Keratinocyte (primary cell): ENCODE results near the gene GNLY. TPM values are rescaled to one million over a fixed set of nuclear protein-coding genes. Genes with fewer than 3 reads are reported as not detected.
"Not testable (repeated sequence)": the region's sequence is repeated elsewhere in the genome, so short reads cannot be mapped to it uniquely, and the experiment has no call there.

ENCODE experiments used
- DNase-seq: peaks from one replicate; pipeline ENCODE4 v3.0.0-alpha.2; 2011; ENCODE audit warnings: low read depth, missing footprints, low spot score
- FAIRE-seq: peaks from 2 replicates; lab custom pipeline; 2011; peaks lifted over from hg19 to GRCh38; lab: Jason Lieb, UNC
- H2AFZ ChIP-seq: 2 replicates; pipeline ENCODE4 v1.6.0; 2012; ENCODE audit warnings: low read length, control low read depth, inconsistent platforms; ENCODE audit not compliant: control insufficient read depth
- H3K27ac ChIP-seq: 2 replicates; pipeline ENCODE4 v1.5.1; 2011; ENCODE audit warnings: low read length; ENCODE audit not compliant: control insufficient read depth, insufficient read depth
- H3K27me3 ChIP-seq: 3 replicates; pipeline ENCODE4 v1.6.0; 2011; ENCODE audit warnings: low read length; ENCODE audit not compliant: control insufficient read depth, insufficient read depth; ENCODE audit errors: extremely low read depth
- H3K36me3 ChIP-seq, 2 experiments: 2 replicates in 1 of 2; 3 replicates in 1 of 2; pipeline ENCODE4 v1.5.1; 2011; ENCODE audit warnings: low read length in 2 of 2, mild to moderate bottlenecking in 1 of 2; ENCODE audit not compliant: control insufficient read depth in 2 of 2, insufficient read depth in 2 of 2; ENCODE audit errors: extremely low read depth in 1 of 2
- H3K4me1 ChIP-seq: 3 replicates; pipeline ENCODE4 v1.5.1; 2011; ENCODE audit warnings: low read length; ENCODE audit not compliant: control insufficient read depth, insufficient read depth; ENCODE audit errors: extremely low read depth
- H3K4me2 ChIP-seq: 3 replicates; pipeline ENCODE4 v1.6.0; 2011; ENCODE audit warnings: low read depth, low read length; ENCODE audit not compliant: control insufficient read depth, insufficient read depth; ENCODE audit errors: extremely low read depth
- H3K4me3 ChIP-seq, 3 experiments: fragments of 200-600 bp in 1 of 3; sonication (generic) in 1 of 3; 2 replicates in 2 of 3; 3 replicates in 1 of 3; pipeline ENCODE4 v1.5.1; 2011 to 2016; ENCODE audit warnings: low read length in 3 of 3, mild to moderate bottlenecking in 3 of 3, control low read depth in 2 of 3, inconsistent platforms in 1 of 3, low read depth in 1 of 3, mixed read lengths in 1 of 3, mixed run types in 1 of 3, moderate library complexity in 1 of 3; ENCODE audit not compliant: control insufficient read depth in 2 of 3, insufficient read depth in 2 of 3; ENCODE audit errors: extremely low read depth in 1 of 3
- H3K79me2 ChIP-seq: 2 replicates; pipeline ENCODE4 v1.6.0; 2012; ENCODE audit warnings: low read length; ENCODE audit not compliant: control insufficient read depth, insufficient read depth
- H3K9ac ChIP-seq: 3 replicates; pipeline ENCODE4 v1.6.0; 2011; ENCODE audit warnings: low read length; ENCODE audit not compliant: control insufficient read depth, insufficient read depth; ENCODE audit errors: extremely low read depth
- H3K9me1 ChIP-seq: 3 replicates; pipeline ENCODE4 v1.6.0; 2011; ENCODE audit warnings: low read length; ENCODE audit not compliant: control insufficient read depth, insufficient read depth; ENCODE audit errors: extremely low read depth
- H3K9me3 ChIP-seq: 2 replicates; pipeline ENCODE4 v1.5.1; 2012; ENCODE audit warnings: low read depth, low read length; ENCODE audit not compliant: control insufficient read depth
- H4K20me1 ChIP-seq: 3 replicates; pipeline ENCODE4 v1.6.0; 2011; ENCODE audit warnings: low read length; ENCODE audit not compliant: control insufficient read depth, insufficient read depth; ENCODE audit errors: extremely low read depth
- EZH2 ChIP-seq: IDR thresholded peaks from one replicate; pipeline ENCODE4 v1.6.1; 2012; ENCODE audit warnings: inconsistent platforms, mild to moderate bottlenecking, low read length, moderate library complexity
- dilution Hi-C: fragments of 300-500 bp; cut with MboI; formaldehyde crosslinking; loops from one replicate; pipeline ENCODE4 v1.7.0; 2020; ENCODE audit warnings: low sequenced_read_pairs; ENCODE audit not compliant: extremely low pct_ligation_motif_present
- polyA plus RNA-seq, 5 experiments: library from polyadenylated mRNA; depleted of rRNA in 3 of 5; stranded (reverse) in 3 of 5; stranded (forward) in 1 of 5; unstranded in 1 of 5; fragments of >200 nt; gene quantifications; 1 replicate in 1 of 5; 2 replicates in 3 of 5; 3 replicates in 1 of 5; pipeline versions ENCODE4 v1.2.1 to v1.2.3, GENCODE V29; 2011 to 2012; ENCODE audit warnings: missing spikeins in 2 of 5, low read depth in 1 of 5, low replicate concordance in 1 of 5
- TF ChIP-seq, protein P1 (sequence below), 3 experiments: IDR thresholded peaks in 1 of 3; conservative IDR thresholded peaks in 1 of 3; optimal IDR thresholded peaks in 1 of 3; 2 replicates in 2 of 3; 3 replicates in 1 of 3; pipeline versions ENCODE3 to v1.5.1; 2011; ENCODE audit warnings: low read length in 3 of 3, mild to moderate bottlenecking in 3 of 3, moderate library complexity in 2 of 3, control low read depth in 1 of 3, inconsistent platforms in 1 of 3; ENCODE audit not compliant: insufficient read depth in 2 of 3; ENCODE audit errors: extremely low read depth in 1 of 3

GNLY gene
- polyA plus RNA-seq, 1 donor (not counting 4 experiments of a cell fraction or from before 2014, with no cell fraction given), result not detected

DNA sequence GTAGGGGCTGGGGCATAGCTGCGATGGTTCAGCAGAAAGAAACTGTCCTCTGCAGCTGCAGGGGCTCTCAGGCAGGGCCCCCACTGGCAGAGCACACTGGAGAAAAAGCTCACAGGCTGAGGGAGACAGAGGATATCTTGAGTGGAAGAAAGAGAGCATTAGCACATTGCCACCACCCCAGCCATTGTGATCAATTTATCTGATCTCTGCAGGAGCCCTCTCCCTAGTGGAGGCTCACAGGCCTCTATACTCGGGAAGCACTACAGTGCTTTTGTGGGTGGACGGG, 25.4 kb upstream of the GNLY start:
- FAIRE-seq (no peak), DNase-seq (no peak)
- no peak overlapping the region for H3K27ac ChIP-seq
- no peak overlapping the region for H3K4me2 ChIP-seq
- H3K4me1 ChIP-seq, result no peaks in the 10 kb centered on the region
- no peaks in the 10 kb centered on the region for H3K79me2 ChIP-seq
- H2AFZ ChIP-seq, result no peak overlapping the region
- H3K4me3 ChIP-seq, result no peak overlapping the region
- TF ChIP-seq EZH2, result no peak
- TF ChIP-seq, protein P1, sequence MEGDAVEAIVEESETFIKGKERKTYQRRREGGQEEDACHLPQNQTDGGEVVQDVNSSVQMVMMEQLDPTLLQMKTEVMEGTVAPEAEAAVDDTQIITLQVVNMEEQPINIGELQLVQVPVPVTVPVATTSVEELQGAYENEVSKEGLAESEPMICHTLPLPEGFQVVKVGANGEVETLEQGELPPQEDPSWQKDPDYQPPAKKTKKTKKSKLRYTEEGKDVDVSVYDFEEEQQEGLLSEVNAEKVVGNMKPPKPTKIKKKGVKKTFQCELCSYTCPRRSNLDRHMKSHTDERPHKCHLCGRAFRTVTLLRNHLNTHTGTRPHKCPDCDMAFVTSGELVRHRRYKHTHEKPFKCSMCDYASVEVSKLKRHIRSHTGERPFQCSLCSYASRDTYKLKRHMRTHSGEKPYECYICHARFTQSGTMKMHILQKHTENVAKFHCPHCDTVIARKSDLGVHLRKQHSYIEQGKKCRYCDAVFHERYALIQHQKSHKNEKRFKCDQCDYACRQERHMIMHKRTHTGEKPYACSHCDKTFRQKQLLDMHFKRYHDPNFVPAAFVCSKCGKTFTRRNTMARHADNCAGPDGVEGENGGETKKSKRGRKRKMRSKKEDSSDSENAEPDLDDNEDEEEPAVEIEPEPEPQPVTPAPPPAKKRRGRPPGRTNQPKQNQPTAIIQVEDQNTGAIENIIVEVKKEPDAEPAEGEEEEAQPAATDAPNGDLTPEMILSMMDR (optimal IDR thresholded peaks at IDR 0.05 in 1 of 3, IDR thresholded peaks at IDR 0.05 in 1 of 3, conservative IDR thresholded peaks at IDR 0.05 in 1 of 3; ENCODE audit: extremely low read depth in 1 of 3, insufficient read depth in 2 of 3, low read length in 3 of 3), result no peak
- no peak overlapping the region for H3K9ac ChIP-seq
- H4K20me1 ChIP-seq, result no peaks in the 10 kb centered on the region
- no peaks in the 10 kb centered on the region for H3K9me3 ChIP-seq
- dilution Hi-C loops, result no loop called here
- H3K36me3 ChIP-seq, result no peaks in the 10 kb centered on the region
- H3K27me3 ChIP-seq, result no peaks in the 10 kb centered on the region
- H3K9me1 ChIP-seq, result no peaks in the 10 kb centered on the region

DNA sequence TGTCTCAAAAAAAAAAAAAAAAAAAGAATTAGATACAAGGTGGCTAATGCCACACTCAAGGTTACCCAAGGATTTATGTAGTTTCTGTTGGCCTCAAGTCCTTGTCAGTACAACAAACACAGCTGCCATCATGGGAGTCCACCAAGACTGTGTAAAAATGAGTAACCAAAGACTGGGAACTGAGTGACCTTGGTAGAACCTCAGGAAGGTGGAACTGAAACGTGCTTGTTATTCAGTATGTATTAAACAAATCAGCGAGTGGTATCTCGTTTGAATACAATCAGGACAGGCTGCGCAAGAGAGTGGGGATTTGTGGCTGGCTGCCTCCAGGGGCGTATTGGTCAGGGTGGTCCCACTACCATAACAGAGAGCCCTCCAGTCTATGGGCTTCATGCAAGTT, 24.6 kb upstream of the GNLY start:
- Histone ChIP-seq H3K36me3 (no peaks in the 10 kb centered on the region), H3K9me3 (no peaks in the 10 kb centered on the region), H3K9me1 (no peaks in the 10 kb centered on the region), H3K27me3 (no peaks in the 10 kb centered on the region), H2AFZ (no peak overlapping the region), H3K9ac (no peak overlapping the region), H3K4me1 (no peaks in the 10 kb centered on the region), H3K27ac (no peak overlapping the region), H4K20me1 (no peaks in the 10 kb centered on the region), H3K79me2 (no peaks in the 10 kb centered on the region), H3K4me2 (no peak overlapping the region), H3K4me3 (no peak overlapping the region)
- FAIRE-seq, result no peak
- TF ChIP-seq, protein P1 (optimal IDR thresholded peaks at IDR 0.05 in 1 of 3, IDR thresholded peaks at IDR 0.05 in 1 of 3, conservative IDR thresholded peaks at IDR 0.05 in 1 of 3; ENCODE audit: extremely low read depth in 1 of 3, insufficient read depth in 2 of 3, low read length in 3 of 3), result no peak
- TF ChIP-seq EZH2, result no peak
- dilution Hi-C loops, result no loop called here
- no peak for DNase-seq

DNA sequence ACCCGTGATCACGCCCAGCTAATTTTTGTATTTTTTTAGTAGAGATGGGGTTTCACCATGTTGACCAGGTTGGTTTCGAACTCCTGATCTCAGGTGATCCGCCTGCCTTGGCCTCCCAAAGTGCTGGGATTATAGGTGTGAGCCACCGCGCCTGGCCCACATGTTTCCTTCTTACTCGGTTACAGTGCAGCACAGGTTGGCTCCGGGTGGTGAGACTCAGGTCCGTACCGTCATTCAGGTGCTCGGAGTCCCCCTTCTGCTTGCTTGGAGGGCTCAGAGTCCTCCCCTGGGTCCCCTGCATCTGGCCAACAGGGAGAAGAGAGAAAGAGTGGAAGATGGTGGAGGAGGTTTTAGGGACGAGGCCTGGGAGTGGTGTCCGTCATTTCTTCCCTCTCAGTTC, 23.7 kb upstream of the GNLY start:
- H3K4me3 ChIP-seq, DNase-seq, H3K9me1 ChIP-seq, H2AFZ ChIP-seq, H4K20me1 ChIP-seq, H3K27me3 ChIP-seq, H3K4me2 ChIP-seq, H3K79me2 ChIP-seq, dilution Hi-C loops, H3K9ac ChIP-seq, H3K9me3 ChIP-seq, H3K4me1 ChIP-seq, FAIRE-seq, H3K27ac ChIP-seq, H3K36me3 ChIP-seq: not testable (repeated sequence)
